GM12891 (cell line): ENCODE data around the gene TRPM3.

Experiments
- POLR2A ChIP-seq: IDR thresholded peaks from 2 replicates; pipeline ENCODE4 v1.6.1; 2011; ENCODE audit warnings: low read depth, low read length, control low read depth
- POLR2AphosphoS5 ChIP-seq: IDR thresholded peaks from 2 replicates; pipeline ENCODE4 v1.6.1; 2011; ENCODE audit warnings: low read depth, low read length, control low read depth

DNA sequence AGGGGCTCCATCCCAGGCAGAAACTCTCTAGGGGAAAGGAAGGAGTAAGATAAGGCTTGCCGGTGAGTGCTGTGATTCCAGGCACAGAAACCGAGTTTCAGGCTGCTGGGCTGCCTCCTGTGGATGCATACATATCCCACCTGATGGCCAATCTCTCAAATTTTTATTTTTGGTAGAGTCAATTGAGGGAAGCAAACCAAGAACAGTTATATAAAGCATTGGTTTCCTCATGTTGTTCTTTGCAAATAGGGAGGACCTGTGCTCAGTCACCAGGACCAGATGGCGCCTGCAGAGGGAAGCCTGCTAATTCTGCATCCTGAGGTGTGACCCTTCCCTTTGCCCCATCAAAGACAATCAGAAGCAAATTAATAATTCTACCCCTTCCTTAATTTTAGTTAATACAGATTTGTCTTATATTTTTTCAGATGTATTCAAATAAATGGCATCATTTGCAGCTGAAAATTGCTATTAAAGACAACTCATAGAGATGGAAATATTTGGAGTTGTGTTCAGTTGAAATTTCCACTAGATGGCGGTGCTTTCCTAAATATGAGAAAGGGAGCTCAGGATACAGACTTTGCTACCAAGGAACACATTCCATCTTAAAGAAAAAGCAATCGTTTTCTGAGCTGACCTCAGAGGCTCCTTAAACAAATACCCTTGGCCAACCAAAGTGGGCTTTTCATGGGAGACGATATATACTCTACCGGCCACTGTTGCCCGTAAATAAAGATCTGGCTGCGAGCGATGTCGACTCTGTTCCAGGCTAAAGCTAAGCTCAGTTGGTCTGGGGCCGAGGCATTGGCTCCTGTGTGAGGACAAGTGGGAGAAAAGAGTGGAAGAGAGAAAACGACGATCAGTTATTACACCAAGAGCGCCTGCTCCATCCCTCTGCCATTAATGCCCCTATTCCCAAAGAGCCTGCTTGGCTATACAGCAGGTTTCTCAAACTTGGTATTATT, 481.3 kb downstream of the TRPM3 start:
- TF ChIP-seq POLR2A (no peak), POLR2AphosphoS5 (no peak)
